Endodermal cell (in vitro differentiated cells): ENCODE measurements around the gene OR12D1. TPM values are rescaled to one million over a fixed set of nuclear protein-coding genes. Genes with fewer than 3 reads are reported as not detected.

Source experiments
- DNase-seq: peaks from one replicate; pipeline ENCODE4 v3.0.0-alpha.2; 2017
- H3K27ac ChIP-seq: 2 replicates; pipeline ENCODE4 v1.5.1; 2013; ENCODE audit warnings: mild to moderate bottlenecking, low read depth, low read length, moderate library complexity
- H3K27me3 ChIP-seq: 2 replicates; pipeline ENCODE4 v1.6.1; 2013; ENCODE audit warnings: mild to moderate bottlenecking, low read length, moderate library complexity; ENCODE audit not compliant: insufficient read depth, control insufficient read depth, poor library complexity, severe bottlenecking
- H3K36me3 ChIP-seq: 2 replicates; pipeline ENCODE4 v1.7.0; 2013; ENCODE audit warnings: mild to moderate bottlenecking, low read length, moderate library complexity; ENCODE audit not compliant: control insufficient read depth, insufficient read depth
- H3K4me1 ChIP-seq: one replicate; pipeline ENCODE4 v1.7.0; 2013; ENCODE audit warnings: low read length; ENCODE audit not compliant: control insufficient read depth, insufficient read depth
- H3K4me3 ChIP-seq: 2 replicates; pipeline ENCODE4 v1.5.1; 2013; ENCODE audit warnings: mild to moderate bottlenecking, low read length, moderate library complexity
- H3K9ac ChIP-seq: 2 replicates; pipeline ENCODE4 v1.6.1; 2013; ENCODE audit warnings: mild to moderate bottlenecking, low read length, moderate library complexity; ENCODE audit not compliant: poor library complexity, severe bottlenecking; ENCODE audit errors: extremely low read depth
- H3K9me3 ChIP-seq: 2 replicates; pipeline ENCODE4 v1.6.1; 2013; ENCODE audit warnings: mild to moderate bottlenecking, low read length, moderate library complexity; ENCODE audit not compliant: control insufficient read depth
- H3K27ac Mint-ChIP-seq: 2 replicates; pipeline ENCODE4 v1.8.0; 2020; ENCODE audit warnings: mixed read lengths
- H3K27me3 Mint-ChIP-seq: 2 replicates; pipeline ENCODE4 v1.8.0; 2021; ENCODE audit warnings: mild to moderate bottlenecking, mixed read lengths; ENCODE audit not compliant: insufficient read depth
- H3K36me3 Mint-ChIP-seq: 2 replicates; pipeline ENCODE4 v1.8.0; 2020; ENCODE audit warnings: low read depth, mixed read lengths
- H3K4me1 Mint-ChIP-seq: 2 replicates; pipeline ENCODE4 v1.8.0; 2020; ENCODE audit warnings: mixed read lengths
- H3K4me3 Mint-ChIP-seq: 2 replicates; pipeline ENCODE4 v1.8.0; 2020; ENCODE audit warnings: mild to moderate bottlenecking, moderate library complexity, mixed read lengths
- H3K9me3 Mint-ChIP-seq: 2 replicates; pipeline ENCODE4 v1.8.0; 2020; ENCODE audit warnings: mild to moderate bottlenecking, mixed read lengths
- WGBS, 2 experiments: methylation state at CpG; one replicate each; pipeline versions ENCODE4 v1.1.5 to v1.1.7; 2013; ENCODE audit warnings: missing lambda C conversion rate in 2 of 2, mixed read lengths in 1 of 2; ENCODE audit not compliant: insufficient coverage in 1 of 2, insufficient read length in 1 of 2; 5-methylcytosine and 5-hydroxymethylcytosine counted together
- total RNA-seq, 2 donors: library from RNA; stranded (reverse); fragmentation: NEBNext Ultra II Directional in 1 of 2; extraction: Animal tissue kit (Norgen Biotek cat#: 25700) in 1 of 2; gene quantifications; 2 replicates in 1 of 2; 3 replicates in 1 of 2; pipeline ENCODE4 v1.2.1, GENCODE V29; 2021
- TF ChIP-seq, protein P1 (sequence below): fragments of 200-600 bp; sonication (generic); conservative IDR thresholded peaks from 2 replicates; pipeline ENCODE4 v1.5.0; 2021; ENCODE audit warnings: antibody characterized with exemption, mild to moderate bottlenecking

Gene OR12D1
- total RNA-seq, 2 donors from 2014 or later: not detected

DNA sequence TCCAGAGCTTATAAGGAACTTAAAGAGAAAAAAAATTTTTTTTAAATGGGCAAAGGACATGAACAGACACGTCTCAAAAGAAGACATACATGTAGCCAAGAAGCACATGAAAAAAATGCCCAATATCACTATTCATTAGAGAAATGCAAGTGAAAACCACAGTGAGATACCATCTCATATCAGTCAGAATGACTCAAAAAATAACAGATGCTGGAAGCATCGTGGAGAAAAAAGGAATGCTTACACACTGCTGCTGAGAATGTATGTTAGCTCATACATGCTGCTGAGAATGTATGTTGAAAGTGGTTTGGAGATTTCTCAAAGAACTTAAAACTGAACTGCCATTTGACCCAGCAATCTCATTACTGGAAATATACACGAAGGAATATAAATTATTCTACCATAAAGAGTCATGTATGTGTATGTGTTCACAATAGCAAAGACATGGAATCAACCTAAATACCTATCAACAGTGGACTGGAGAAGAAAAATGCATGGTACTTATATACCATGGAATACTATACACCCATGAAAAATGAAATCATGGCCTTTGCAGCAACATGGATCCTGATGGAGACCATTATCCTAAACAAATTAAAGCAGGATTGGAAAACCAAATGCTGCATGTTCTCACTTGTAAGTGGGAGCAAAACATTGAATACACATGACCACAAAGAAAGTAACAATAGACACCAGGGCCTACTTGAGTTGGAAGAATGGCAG is 36.9 kb downstream of the OR12D1 start:
- Histone ChIP-seq H3K4me3 (no peak overlapping the region), H3K9ac (no peak overlapping the region), H3K36me3 (no peaks in the 10 kb centered on the region), H3K4me1 (no peaks in the 10 kb centered on the region), H3K27me3 (no peaks in the 10 kb centered on the region), H3K9me3 (no peaks in the 10 kb centered on the region), H3K27ac (no peak overlapping the region)
- DNase-seq: no peak
- 91 to 100% methylated on average over 1 to 2 of the region's 3 CpGs for WGBS, 2 experiments
- no peak overlapping the region for H3K27ac Mint-ChIP-seq
- no peaks in the 10 kb centered on the region for H3K9me3 Mint-ChIP-seq
- H3K36me3 Mint-ChIP-seq: no peaks in the 10 kb centered on the region
- H3K4me3 Mint-ChIP-seq: no peak overlapping the region
- H3K27me3 Mint-ChIP-seq: no peaks in the 10 kb centered on the region
- TF ChIP-seq, protein P1, sequence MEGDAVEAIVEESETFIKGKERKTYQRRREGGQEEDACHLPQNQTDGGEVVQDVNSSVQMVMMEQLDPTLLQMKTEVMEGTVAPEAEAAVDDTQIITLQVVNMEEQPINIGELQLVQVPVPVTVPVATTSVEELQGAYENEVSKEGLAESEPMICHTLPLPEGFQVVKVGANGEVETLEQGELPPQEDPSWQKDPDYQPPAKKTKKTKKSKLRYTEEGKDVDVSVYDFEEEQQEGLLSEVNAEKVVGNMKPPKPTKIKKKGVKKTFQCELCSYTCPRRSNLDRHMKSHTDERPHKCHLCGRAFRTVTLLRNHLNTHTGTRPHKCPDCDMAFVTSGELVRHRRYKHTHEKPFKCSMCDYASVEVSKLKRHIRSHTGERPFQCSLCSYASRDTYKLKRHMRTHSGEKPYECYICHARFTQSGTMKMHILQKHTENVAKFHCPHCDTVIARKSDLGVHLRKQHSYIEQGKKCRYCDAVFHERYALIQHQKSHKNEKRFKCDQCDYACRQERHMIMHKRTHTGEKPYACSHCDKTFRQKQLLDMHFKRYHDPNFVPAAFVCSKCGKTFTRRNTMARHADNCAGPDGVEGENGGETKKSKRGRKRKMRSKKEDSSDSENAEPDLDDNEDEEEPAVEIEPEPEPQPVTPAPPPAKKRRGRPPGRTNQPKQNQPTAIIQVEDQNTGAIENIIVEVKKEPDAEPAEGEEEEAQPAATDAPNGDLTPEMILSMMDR: no peak
- H3K4me1 Mint-ChIP-seq: no peaks in the 10 kb centered on the region

DNA sequence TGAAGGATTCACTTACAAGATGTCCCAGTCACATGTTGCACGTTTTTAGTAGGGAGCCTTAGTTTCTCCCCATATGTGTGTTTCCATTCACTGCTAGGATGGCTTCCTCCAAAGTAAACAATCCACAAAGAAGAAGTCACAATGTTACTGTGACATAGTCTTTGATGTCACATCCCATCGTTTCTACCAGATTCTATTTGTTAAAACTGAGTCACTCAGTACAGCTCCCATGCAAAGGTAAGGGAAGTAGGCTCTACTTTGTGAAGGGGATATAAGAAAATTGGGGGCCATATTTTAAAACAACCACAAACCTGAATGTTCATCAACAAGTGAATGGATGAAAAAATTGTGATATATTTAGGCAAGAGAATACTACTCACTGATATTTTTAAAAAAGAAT is 42.2 kb downstream of the OR12D1 start, which contains the start of the genes OR11A1 and OR2H1:
Gene OR11A1, minus strand, starts transcription at position 101 of the 400 bp plus-strand sequence. CDS start 29,430 bp downstream, outside the sequence.
Gene OR2H1, plus strand, starts transcription at position 185 of the 400 bp plus-strand sequence. CDS start 4,615 bp downstream, outside the sequence.
- Mint-ChIP-seq H3K4me3 (no peak within 1 kb of the TSS), H3K36me3 (no peaks in the 10 kb centered on the region), H3K27me3 (no peaks in the 10 kb centered on the region), H3K27ac (no peak within 1 kb of the TSS), H3K4me1 (no peaks in the 10 kb centered on the region), H3K9me3 (no peaks in the 10 kb centered on the region)
- WGBS, 2 experiments: 80 to 100% methylated on average over 2 of the region's 2 CpGs
- no peaks in the 10 kb centered on the region for H3K36me3 ChIP-seq
- H3K27ac ChIP-seq: no peak within 1 kb of the TSS
- no peaks in the 10 kb centered on the region for H3K4me1 ChIP-seq
- H3K4me3 ChIP-seq: no peak within 1 kb of the TSS
- TF ChIP-seq, protein P1: no peak
- no peak for DNase-seq
- no peaks in the 10 kb centered on the region for H3K9me3 ChIP-seq
- no peak within 1 kb of the TSS for H3K9ac ChIP-seq
- H3K27me3 ChIP-seq: no peaks in the 10 kb centered on the region

DNA sequence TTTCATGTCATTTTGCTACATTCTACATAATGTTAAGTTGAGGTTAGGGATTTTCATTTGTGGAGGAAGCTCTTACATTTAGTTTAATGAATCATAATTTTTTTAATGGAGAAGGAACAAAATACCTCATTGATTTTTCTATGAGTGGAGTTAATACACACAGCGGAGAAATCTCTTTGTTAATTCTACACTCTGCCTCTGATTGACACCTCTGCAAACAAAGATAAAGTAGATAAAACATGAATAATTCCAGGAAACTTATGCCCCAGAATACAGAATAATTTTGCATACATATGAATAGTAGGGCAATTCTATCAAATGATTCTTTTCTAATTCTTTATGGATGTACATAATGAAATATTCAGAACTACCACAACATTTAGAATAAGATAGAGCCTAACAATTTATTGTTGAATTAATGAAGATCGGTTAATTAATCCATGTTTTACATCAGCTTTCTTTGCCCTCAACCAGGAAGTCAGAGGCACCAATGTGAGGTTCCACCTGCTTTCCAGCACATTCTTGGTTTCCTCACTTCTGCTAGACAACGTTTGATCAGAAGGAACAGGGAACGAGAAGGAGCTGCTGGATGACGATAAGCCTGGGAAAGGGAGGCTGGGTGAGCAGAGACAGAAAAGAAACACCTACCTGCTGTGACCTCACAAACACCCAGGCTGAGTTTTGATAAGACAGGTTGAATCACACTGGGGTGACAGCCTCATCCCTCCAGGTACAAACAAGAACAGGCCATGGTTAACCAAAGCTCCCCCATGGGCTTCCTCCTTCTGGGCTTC is 46.5 kb downstream of the OR12D1 start:
- no peaks in the 10 kb centered on the region for H3K27me3 ChIP-seq
- Mint-ChIP-seq H3K27me3 (no peaks in the 10 kb centered on the region), H3K36me3 (no peaks in the 10 kb centered on the region), H3K4me3 (no peak overlapping the region), H3K27ac (no peak overlapping the region), H3K9me3 (no peaks in the 10 kb centered on the region), H3K4me1 (no peaks in the 10 kb centered on the region)
- no peak overlapping the region for H3K4me3 ChIP-seq
- DNase-seq: no peak
- H3K27ac ChIP-seq: no peak overlapping the region
- no peak overlapping the region for H3K9ac ChIP-seq
- H3K9me3 ChIP-seq: no peaks in the 10 kb centered on the region
- H3K4me1 ChIP-seq: no peaks in the 10 kb centered on the region
- no peaks in the 10 kb centered on the region for H3K36me3 ChIP-seq
- TF ChIP-seq, protein P1: no peak
- WGBS, 2 experiments: 60 to 84% methylated on average over 3 to 5 of the region's 5 CpGs
